ENCODE measurements around the gene FHOD3. TPM values are rescaled to one million over a fixed set of nuclear protein-coding genes. Genes with fewer than 3 reads are reported as not detected.

Gene FHOD3
- total RNA-seq, 2 donors from 2014 or later: 66.0 to 114 TPM

- DNase-seq (ENCODE audit: low spot score): no peak
- no peak overlapping the region for H3K4me3 ChIP-seq
- no peaks in the 10 kb centered on the region for H3K27me3 ChIP-seq
- H3K36me3 ChIP-seq: peaks cover 4% of the 10 kb centered on the region
- H3K4me1 ChIP-seq: no peaks in the 10 kb centered on the region
- no peaks in the 10 kb centered on the region for H3K9me3 ChIP-seq
- no peak overlapping the region for H3K27ac ChIP-seq
- TF ChIP-seq CTCF (IDR thresholded peaks at IDR 0.05): no peak
Observed at GRCh38 chr18:36732264-36732663, 434.8 kb downstream of the FHOD3 start.

GRCh38 chr18:36733150-36733549 lies 435.6 kb downstream of the FHOD3 start:
- Histone ChIP-seq H3K36me3 (peaks cover 4% of the 10 kb centered on the region), H3K9me3 (no peaks in the 10 kb centered on the region), H3K4me1 (no peaks in the 10 kb centered on the region), H3K27me3 (no peaks in the 10 kb centered on the region), H3K27ac (no peak overlapping the region), H3K4me3 (no peak overlapping the region)
- no peak for TF ChIP-seq CTCF (IDR thresholded peaks at IDR 0.05)
- no peak for DNase-seq (ENCODE audit: low spot score)

- H3K4me1 ChIP-seq: no peaks in the 10 kb centered on the region
- no peak for DNase-seq (ENCODE audit: low spot score)
- no peak for TF ChIP-seq CTCF (IDR thresholded peaks at IDR 0.05)
Observed at GRCh38 chr18:36734596-36734995, 437.1 kb downstream of the FHOD3 start.

GRCh38 chr18:36735130-36735529 lies 437.6 kb downstream of the FHOD3 start:
- TF ChIP-seq CTCF (IDR thresholded peaks at IDR 0.05): no peak
- Histone ChIP-seq H3K4me3 (no peak overlapping the region), H3K27ac (no peak overlapping the region), H3K27me3 (no peaks in the 10 kb centered on the region), H3K36me3 (peaks cover 4% of the 10 kb centered on the region), H3K4me1 (no peaks in the 10 kb centered on the region), H3K9me3 (no peaks in the 10 kb centered on the region)
- DNase-seq (ENCODE audit: low spot score): no peak

More at GRCh38 chr18:36734596-36734995, 437.1 kb downstream of the FHOD3 start:
- H3K36me3 ChIP-seq: peaks cover 4% of the 10 kb centered on the region
- H3K27me3 ChIP-seq: no peaks in the 10 kb centered on the region
- H3K4me3 ChIP-seq: no peak overlapping the region
- no peaks in the 10 kb centered on the region for H3K9me3 ChIP-seq
- no peak overlapping the region for H3K27ac ChIP-seq

- Histone ChIP-seq H3K27ac (no peak overlapping the region), H3K4me3 (no peak overlapping the region), H3K27me3 (no peaks in the 10 kb centered on the region), H3K36me3 (peaks cover 4% of the 10 kb centered on the region), H3K9me3 (no peaks in the 10 kb centered on the region), H3K4me1 (no peaks in the 10 kb centered on the region)
- no peak for DNase-seq (ENCODE audit: low spot score)
- TF ChIP-seq CTCF (IDR thresholded peaks at IDR 0.05): no peak
Observed at GRCh38 chr18:36736094-36736493, 438.6 kb downstream of the FHOD3 start.

- Histone ChIP-seq H3K4me1 (no peaks in the 10 kb centered on the region), H3K9me3 (no peaks in the 10 kb centered on the region), H3K4me3 (no peak overlapping the region), H3K36me3 (no peaks in the 10 kb centered on the region), H3K27me3 (no peaks in the 10 kb centered on the region), H3K27ac (no peak overlapping the region)
- DNase-seq (ENCODE audit: low spot score): no peak
- no peak for TF ChIP-seq CTCF (IDR thresholded peaks at IDR 0.05)
Observed at GRCh38 chr18:36737316-36737715, 439.8 kb downstream of the FHOD3 start.

Data from right atrium auricular region (tissue), 2 donors.